NB4 (cell line): ENCODE data around the gene SMOC2.

ENCODE experiments used
- CTCF ChIP-seq: IDR thresholded peaks from one replicate; pipeline ENCODE4 v1.5.1; 2012; ENCODE audit warnings: low read depth, low read length
- MAX ChIP-seq: IDR thresholded peaks from 2 replicates; pipeline ENCODE4 v1.6.1; 2011; ENCODE audit warnings: low read depth, low read length
- MYC ChIP-seq: IDR thresholded peaks from 2 replicates; pipeline ENCODE4 v1.6.1; 2011; ENCODE audit warnings: low read depth, low read length
- POLR2A ChIP-seq: IDR thresholded peaks from 2 replicates; pipeline ENCODE4 v1.6.1; 2011; ENCODE audit warnings: mild to moderate bottlenecking; ENCODE audit not compliant: insufficient read length; ENCODE audit errors: extremely low read depth

GRCh38 chr6:168440520-168441433 lies at the start of gene SMOC2:
- TF ChIP-seq CTCF: no peak
- no peak for TF ChIP-seq MYC
- no peak for TF ChIP-seq MAX
- no peak for TF ChIP-seq POLR2A
